ENCODE measurements around the gene PMIS2.

The PMIS2 gene

DNA sequence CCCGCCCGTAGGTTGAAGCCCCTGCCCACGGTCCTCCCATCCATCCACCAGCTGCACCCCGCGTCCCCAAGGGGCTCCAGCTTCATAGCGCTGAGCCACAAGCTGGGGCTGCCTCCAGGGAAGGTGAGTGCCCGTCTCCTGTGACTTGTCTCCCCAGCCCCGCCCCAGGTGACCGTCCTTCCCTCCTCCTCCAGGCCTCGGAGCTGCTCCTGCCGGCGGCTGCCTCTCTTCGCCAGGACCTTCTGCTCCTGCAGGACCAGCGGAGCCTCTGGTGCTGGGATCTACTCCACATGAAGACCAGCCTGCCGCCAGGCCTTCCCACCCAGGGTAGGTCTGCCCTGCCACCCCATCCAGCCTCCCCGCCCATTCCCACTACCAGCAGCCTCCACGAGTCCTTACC lies 34.0 kb downstream of the PMIS2 start:
- Histone ChIP-seq H3K4me3 (no peak overlapping the region), H3K27ac (no peak overlapping the region)

DNA sequence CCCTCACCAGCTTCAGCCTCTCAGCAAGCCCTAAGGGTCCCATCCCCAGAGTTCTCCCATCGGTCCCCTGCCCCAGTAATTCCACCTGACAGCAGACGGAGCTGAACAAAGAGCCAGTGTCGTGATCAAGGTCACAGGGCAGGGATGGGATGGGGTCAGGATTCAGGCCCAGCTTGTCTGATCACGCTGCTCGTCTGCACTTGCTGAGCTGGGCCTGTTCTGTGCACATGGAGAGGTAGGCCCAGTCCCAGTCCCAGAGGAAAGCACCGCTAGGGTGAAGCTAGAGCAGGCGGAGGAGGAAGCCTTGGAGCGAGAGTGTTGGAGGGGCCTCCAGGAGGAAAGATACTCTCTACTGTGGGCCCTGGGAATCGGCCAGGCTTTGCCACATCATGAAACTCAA lies 35.7 kb downstream of the PMIS2 start:
- Histone ChIP-seq H3K27ac (no peak overlapping the region), H3K4me3 (no peak overlapping the region)

DNA sequence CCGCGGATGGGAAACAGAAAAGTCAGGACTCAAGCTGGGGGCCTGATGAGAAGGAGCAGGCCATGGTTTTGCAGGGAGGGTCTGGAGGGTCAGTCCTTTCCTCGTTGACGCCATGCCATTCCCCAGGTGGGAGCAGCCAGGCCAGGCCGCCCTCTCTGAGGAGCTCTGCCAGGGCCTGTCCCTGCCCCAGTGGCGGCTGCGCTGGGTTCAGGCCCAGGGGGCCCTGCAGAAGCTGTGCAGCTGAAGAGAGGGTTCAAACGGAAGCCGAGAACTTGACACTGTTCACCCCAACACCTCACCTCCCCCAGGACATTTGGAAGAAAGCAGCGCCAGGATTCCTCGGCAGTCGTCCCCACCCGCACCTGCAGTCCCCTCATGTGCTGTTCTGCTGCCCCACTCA lies 36.8 kb downstream of the PMIS2 start:
- H3K27ac ChIP-seq = no peak overlapping the region
- H3K4me3 ChIP-seq = no peak overlapping the region

DNA sequence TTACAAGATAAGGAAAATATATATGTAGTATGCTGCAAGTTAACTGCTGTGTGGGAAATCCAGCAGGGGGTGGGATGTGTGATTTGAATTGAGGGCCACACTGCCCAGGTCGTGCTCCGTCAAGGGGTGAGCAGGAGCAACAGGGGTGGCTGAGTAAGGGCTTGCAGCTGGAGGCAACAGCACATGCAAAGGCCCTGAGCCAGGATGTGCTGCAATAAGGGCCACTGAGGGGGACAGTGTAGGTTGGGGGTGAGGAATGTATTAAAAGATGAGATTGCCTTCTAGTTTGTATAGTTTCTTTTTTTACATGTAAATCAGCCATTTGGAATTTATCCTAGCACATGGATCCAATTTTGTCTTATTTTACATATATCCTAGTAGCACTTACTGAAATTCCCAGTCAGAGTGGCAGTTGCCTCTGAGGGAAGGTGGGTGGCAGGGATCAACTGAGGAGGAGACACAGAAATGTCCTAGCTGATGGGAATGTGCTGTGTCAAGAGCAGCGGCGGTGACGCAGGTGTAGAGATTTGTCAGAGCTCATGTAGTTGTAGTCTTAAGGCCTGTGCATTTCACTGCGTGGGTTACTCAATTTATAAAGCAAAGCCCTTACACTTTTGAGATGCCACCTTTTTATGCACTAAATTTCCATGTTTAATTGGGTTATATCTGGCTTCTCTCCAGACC lies 37.5 kb downstream of the PMIS2 start:
- no peak overlapping the region for H3K27ac ChIP-seq
- no peak overlapping the region for H3K4me3 ChIP-seq

DNA sequence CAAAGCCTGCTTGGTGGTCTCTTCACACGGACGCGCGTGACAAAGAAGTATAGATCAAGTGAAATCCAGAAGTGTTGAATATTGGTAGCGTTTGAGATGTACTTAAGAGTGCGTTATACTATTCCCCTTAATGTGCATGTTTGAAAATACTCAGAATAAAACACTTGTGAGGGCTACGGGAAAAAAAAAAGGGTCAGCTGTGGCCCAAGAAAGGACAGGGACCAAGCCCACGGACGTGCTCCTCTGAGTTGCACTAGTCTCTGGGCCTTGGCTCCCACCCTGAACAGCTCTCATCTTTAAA lies 42.2 kb downstream of the PMIS2 start:
- Histone ChIP-seq H3K27ac (peak overlapping the region; percentile 48 to 98 (median 94)), H3K4me3 (peak overlapping the region; percentile 81 to 100 (median 94))

DNA sequence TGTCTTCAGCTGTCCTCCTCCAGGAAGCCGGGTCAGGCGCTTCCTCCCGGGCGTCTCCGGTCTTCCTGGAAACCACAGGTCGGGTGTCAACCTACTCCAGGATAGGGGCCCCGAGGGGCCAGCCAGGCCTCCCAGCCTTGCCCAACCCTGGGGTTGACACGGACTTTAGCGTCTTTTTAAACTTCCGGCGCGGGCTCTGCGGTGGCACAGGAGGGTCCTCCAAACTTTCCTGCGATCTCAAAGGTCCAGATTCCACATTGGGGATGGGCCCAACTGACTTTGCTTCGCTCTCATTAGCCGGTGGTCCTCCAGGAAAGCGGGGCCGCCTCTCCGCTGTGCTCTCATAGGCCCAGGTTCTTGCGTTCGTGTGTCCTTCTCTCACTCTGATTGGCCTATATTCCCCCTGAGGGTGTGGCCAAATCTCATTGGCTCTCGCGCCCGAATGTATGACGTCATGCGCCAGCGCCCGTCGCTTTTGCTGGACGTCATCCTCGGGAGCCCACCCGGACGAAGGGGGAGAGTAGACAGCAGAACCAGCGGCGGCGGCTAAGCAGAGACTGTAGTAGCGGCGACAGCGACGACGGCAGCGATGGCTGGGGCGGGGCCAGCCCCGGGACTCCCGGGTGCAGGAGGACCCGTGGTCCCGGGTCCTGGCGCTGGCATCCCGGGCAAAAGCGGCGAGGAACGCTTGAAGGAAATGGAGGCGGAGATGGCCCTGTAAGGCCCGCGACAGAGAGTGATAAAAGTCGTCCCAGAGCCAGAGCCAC lies 42.8 kb downstream of the PMIS2 start, which contains the start of gene RBM42:
TSS of gene RBM42 (plus strand) at position 472 of the 767 bp plus-strand sequence. CDS start at position 590, 118 bp downstream.
- H3K4me3 ChIP-seq = peak within 1 kb of the TSS; percentile 81 to 100 (median 94)

DNA sequence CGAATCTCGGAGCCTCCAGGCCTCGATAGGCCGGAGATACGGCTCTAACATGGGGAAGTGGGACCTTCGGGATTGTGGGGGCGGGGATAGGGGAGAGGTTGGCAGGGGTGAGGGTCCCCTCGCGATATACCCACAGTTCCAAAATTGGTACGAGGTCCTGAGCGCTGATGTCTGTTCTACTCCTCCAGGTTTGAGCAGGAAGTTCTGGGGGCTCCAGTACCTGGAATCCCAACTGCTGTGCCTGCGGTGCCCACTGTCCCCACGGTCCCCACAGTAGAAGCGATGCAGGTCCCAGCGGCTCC lies 43.3 kb downstream of the PMIS2 start:
- Histone ChIP-seq H3K4me3 (peak overlapping the region; percentile 81 to 100 (median 94)), H3K27ac (peak overlapping the region; percentile 83 to 98 (median 94))

More for the DNA sequence above, 42.8 kb downstream of the PMIS2 start, which contains the start of gene RBM42:
- peak within 1 kb of the TSS; percentile 83 to 98 (median 94) for H3K27ac ChIP-seq

DNA sequence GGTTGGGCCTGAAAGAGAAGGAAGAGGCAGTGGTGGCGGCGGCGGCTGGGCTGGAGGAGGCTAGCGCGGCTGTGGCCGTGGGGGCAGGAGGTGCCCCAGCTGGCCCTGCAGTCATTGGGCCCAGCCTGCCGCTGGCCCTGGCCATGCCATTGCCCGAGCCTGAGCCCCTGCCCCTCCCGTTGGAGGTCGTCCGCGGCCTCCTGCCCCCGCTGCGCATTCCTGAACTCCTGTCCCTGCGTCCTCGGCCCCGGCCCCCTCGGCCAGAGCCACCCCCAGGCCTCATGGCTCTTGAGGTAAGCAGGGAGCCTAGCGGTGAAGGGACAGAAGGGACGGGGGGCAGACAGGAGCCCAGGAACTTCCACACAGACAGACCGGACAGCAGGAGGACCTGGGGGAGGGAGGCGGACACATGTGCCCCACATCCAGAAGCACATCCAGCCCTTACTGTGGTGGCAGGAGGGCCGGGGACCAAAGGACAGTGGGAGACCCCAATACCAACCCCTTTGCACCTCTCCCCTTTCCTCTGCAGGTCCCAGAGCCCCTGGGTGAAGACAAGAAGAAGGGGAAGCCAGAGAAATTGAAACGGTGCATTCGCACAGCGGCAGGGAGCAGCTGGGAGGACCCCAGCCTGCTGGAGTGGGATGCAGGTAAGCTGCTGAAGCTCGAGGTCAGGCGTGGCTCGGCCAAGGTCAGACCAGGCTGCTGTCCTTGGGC lies 47.9 kb downstream of the PMIS2 start:
- H3K4me3 ChIP-seq = no peak overlapping the region
- no peak overlapping the region for H3K27ac ChIP-seq

DNA sequence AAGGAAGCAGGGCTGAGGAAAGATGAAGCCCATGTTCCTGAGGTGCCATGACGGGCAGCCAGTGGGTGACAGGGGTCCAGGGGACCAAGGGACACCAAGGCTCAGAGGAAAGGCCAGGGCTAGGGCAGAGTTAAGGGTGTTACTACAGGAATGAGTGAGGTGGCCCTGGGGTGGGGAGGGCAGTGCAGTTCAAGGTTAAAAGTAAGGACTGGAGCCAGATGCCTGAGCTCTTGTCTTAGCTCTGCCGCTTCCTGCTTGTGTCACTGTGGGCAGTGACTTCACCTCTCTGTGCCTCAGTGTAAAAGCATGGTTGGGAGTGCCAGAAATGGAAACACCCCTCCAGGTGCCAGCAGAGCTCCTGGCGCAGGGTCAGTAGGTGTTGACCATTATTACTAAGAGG lies 50.7 kb downstream of the PMIS2 start:
- Histone ChIP-seq H3K27ac (no peak overlapping the region), H3K4me3 (no peak overlapping the region)
